Measurements from ENCODE around the gene CCR5.

Gene CCR5

DNA sequence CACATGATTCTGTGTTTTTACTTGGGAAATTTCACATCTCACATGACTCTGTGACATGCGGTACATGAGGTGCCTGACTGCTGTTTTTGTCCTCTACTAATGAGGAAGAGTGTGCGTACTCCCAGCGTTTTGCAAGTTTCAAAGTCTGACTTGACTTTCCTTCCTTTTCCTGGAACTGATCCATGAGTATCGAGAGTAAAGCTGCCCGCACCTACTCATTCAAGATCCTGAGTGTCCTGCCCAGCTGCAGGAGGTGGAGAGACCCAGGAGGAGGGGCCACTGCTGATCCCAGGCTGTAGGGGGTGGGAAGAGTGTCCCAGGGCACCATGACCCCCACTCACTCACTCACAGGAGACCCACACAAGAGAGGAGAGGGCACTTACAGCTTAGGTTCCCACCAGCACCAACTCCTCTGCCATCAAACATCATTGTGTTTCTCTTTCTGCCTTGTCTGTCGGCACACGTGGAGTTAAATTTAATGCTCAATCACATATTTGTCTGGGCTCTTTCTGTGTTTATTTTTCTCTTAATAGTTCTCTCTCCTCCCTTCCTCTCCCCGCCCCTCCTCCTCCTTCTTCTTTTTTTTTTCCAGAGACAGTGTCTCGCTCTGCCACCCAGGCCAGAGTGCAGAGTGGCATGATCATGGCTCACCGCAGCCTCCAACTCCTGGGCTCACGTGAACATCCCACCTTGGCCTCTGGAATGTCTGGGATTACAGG lies 34.7 kb downstream of the CCR5 start:
- H3K4me2 ChIP-seq, result no peak overlapping the region
- no peaks in the 10 kb centered on the region for H3K36me3 ChIP-seq (ENCODE audit: insufficient read depth)
- H4K20me1 ChIP-seq (ENCODE audit: insufficient read depth), result no peaks in the 10 kb centered on the region
- H3K9ac ChIP-seq, result no peak overlapping the region
- TF ChIP-seq, protein P1, sequence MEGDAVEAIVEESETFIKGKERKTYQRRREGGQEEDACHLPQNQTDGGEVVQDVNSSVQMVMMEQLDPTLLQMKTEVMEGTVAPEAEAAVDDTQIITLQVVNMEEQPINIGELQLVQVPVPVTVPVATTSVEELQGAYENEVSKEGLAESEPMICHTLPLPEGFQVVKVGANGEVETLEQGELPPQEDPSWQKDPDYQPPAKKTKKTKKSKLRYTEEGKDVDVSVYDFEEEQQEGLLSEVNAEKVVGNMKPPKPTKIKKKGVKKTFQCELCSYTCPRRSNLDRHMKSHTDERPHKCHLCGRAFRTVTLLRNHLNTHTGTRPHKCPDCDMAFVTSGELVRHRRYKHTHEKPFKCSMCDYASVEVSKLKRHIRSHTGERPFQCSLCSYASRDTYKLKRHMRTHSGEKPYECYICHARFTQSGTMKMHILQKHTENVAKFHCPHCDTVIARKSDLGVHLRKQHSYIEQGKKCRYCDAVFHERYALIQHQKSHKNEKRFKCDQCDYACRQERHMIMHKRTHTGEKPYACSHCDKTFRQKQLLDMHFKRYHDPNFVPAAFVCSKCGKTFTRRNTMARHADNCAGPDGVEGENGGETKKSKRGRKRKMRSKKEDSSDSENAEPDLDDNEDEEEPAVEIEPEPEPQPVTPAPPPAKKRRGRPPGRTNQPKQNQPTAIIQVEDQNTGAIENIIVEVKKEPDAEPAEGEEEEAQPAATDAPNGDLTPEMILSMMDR (conservative IDR thresholded peaks at IDR 0.05; ENCODE audit: low read depth, low read length), result no peak
- H3K27ac ChIP-seq, result no peak overlapping the region
- no peaks in the 10 kb centered on the region for H3K4me1 ChIP-seq (ENCODE audit: low read depth, poor library complexity, severe bottlenecking)
- no peak overlapping the region for H3K4me3 ChIP-seq (IDR thresholded peaks at IDR 0.05; ENCODE audit: insufficient read depth, low read depth, low read length)
- H3K79me2 ChIP-seq (ENCODE audit: insufficient read depth, low read depth), result no peaks in the 10 kb centered on the region
- no peaks in the 10 kb centered on the region for H3K27me3 ChIP-seq (ENCODE audit: insufficient read depth, low read depth)
- H2AFZ ChIP-seq (ENCODE audit: low read depth), result no peak overlapping the region

DNA sequence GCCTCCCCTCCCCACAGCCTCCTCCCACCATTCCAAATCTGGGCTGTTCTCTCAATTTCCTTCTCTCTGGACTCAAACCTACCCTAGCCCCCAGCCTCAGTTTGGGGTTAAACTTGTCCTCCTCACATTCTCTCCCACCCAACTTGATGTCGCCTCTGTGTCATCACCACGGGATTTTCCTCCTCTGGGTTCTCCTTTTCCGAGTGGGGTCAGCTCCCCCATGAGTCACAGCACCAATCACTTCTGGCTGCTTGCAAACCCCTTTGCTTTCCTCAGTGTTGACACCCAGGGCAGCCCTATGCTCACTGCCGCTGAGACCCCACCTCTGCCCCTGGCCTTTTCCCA lies 35.7 kb downstream of the CCR5 start:
- Histone ChIP-seq H3K4me1 (ENCODE audit: low read depth, poor library complexity, severe bottlenecking) (no peaks in the 10 kb centered on the region), H3K4me2 (no peak overlapping the region), H2AFZ (ENCODE audit: low read depth) (no peak overlapping the region), H3K36me3 (ENCODE audit: insufficient read depth) (no peaks in the 10 kb centered on the region), H3K79me2 (ENCODE audit: insufficient read depth, low read depth) (no peaks in the 10 kb centered on the region), H3K4me3 (IDR thresholded peaks at IDR 0.05; ENCODE audit: insufficient read depth, low read depth, low read length) (no peak overlapping the region), H3K27me3 (ENCODE audit: insufficient read depth, low read depth) (no peaks in the 10 kb centered on the region), H3K27ac (no peak overlapping the region), H4K20me1 (ENCODE audit: insufficient read depth) (no peaks in the 10 kb centered on the region), H3K9ac (no peak overlapping the region)
- TF ChIP-seq, protein P1 (conservative IDR thresholded peaks at IDR 0.05; ENCODE audit: low read depth, low read length), result no peak

DNA sequence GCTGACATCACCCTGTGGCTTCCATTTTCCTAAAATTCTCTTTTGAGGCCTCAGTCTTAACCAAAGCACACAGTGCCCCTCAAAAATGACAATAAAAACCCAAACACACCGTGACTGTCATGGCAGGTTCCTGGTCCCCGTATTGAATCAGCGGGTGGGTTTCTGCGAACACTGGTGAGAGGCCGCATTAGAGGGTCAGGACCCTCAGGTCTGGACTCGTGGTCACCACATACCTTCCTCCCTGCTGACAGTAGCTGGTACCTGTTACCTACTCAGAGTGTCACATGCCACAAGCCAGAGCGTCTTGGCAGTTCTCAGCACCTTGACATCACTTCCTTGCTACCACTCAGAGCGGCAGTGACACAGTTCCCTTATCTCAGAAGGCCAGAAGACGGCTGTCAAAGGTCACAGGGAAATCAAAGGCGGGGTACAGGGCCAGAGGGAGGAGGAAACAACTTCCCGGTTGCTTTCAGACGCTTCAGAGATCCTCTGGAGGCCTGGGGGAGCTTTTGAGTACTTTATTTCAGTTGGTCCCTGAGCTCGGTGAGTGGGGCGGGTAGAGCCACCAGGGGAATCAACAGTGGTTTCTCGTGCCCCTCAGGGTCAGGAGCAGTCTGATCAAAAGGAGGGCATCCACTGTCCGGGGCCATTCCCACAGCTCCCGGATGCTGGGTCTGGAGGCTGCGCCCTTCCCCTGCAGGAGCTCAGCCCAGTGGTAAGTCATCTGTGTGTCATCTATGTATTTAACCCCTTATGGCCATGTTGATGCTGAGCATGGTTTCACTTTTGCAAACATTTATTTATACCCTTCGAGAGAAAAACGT lies 36.3 kb downstream of the CCR5 start, which contains the start of the genes CCR5AS and CCRL2:
TSS of gene CCR5AS (minus strand) at position 279 of the 824 bp plus-strand sequence.
TSS of gene CCRL2 (plus strand) at position 472 of the 824 bp plus-strand sequence. CDS start 821 bp downstream, outside the sequence.
- Histone ChIP-seq H4K20me1 (ENCODE audit: insufficient read depth) (no peaks in the 10 kb centered on the region), H3K4me2 (no peak within 1 kb of the TSS), H2AFZ (ENCODE audit: low read depth) (no peak within 1 kb of the TSS), H3K4me1 (ENCODE audit: low read depth, poor library complexity, severe bottlenecking) (no peaks in the 10 kb centered on the region), H3K36me3 (ENCODE audit: insufficient read depth) (no peaks in the 10 kb centered on the region), H3K27ac (no peak within 1 kb of the TSS), H3K9ac (no peak within 1 kb of the TSS), H3K79me2 (ENCODE audit: insufficient read depth, low read depth) (no peaks in the 10 kb centered on the region), H3K4me3 (IDR thresholded peaks at IDR 0.05; ENCODE audit: insufficient read depth, low read depth, low read length) (no peak within 1 kb of the TSS), H3K27me3 (ENCODE audit: insufficient read depth, low read depth) (no peaks in the 10 kb centered on the region)
- TF ChIP-seq, protein P1 (conservative IDR thresholded peaks at IDR 0.05; ENCODE audit: low read depth, low read length), result no peak

DNA sequence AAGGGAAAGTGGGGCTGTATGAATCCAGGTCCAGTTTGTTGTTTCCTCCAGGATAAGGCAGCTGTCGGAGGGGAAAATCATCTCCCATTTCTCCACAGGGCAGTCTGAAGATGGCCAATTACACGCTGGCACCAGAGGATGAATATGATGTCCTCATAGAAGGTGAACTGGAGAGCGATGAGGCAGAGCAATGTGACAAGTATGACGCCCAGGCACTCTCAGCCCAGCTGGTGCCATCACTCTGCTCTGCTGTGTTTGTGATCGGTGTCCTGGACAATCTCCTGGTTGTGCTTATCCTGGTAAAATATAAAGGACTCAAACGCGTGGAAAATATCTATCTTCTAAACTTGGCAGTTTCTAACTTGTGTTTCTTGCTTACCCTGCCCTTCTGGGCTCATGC lies 37.2 kb downstream of the CCR5 start:
- H3K27me3 ChIP-seq (ENCODE audit: insufficient read depth, low read depth), result no peaks in the 10 kb centered on the region
- H3K4me1 ChIP-seq (ENCODE audit: low read depth, poor library complexity, severe bottlenecking), result no peaks in the 10 kb centered on the region
- TF ChIP-seq, protein P1 (conservative IDR thresholded peaks at IDR 0.05; ENCODE audit: low read depth, low read length), result no peak
- no peaks in the 10 kb centered on the region for H3K79me2 ChIP-seq (ENCODE audit: insufficient read depth, low read depth)
- H3K4me3 ChIP-seq (IDR thresholded peaks at IDR 0.05; ENCODE audit: insufficient read depth, low read depth, low read length), result no peak overlapping the region
- no peaks in the 10 kb centered on the region for H3K36me3 ChIP-seq (ENCODE audit: insufficient read depth)
- H3K27ac ChIP-seq, result no peak overlapping the region
- H3K9ac ChIP-seq, result no peak overlapping the region
- no peak overlapping the region for H2AFZ ChIP-seq (ENCODE audit: low read depth)
- H4K20me1 ChIP-seq (ENCODE audit: insufficient read depth), result no peaks in the 10 kb centered on the region
- no peak overlapping the region for H3K4me2 ChIP-seq
